HepG2 (cell line): ENCODE results near the gene IQCM. TPM values are rescaled to one million over a fixed set of nuclear protein-coding genes. Genes with fewer than 3 reads are reported as not detected.
A peak's percentile ranks its signal among the peaks of the same experiment; 100 is the strongest.

Experiments used
- ATAC-seq: fragments of 200-7000 bp; cut with Tn5 transposase; 3 replicates; pipeline ENCODE4 v1.9.1; 2020; ENCODE audit warnings: mild to moderate bottlenecking, moderate library complexity
- BruUV-seq: library from RNA; stranded (reverse); fragments of 400-500 nt; replicated peaks from 2 replicates; lab custom pipeline; 2021; lab: Mats Ljungman, UMichigan
- CTCF ChIA-PET: fragments of 300-600 bp; formaldehyde crosslinking; extraction: SDS; loops from one replicate; lab custom pipeline; 2021; ENCODE audit warnings: low total read pairs, inconsistent platforms, low intra/inter-chr PET ratio; lab: Yijun Ruan, JAX
- POLR2A ChIA-PET: fragments of 350-600 bp; sonication (Branson Sonifier 250); formaldehyde crosslinking; loops from one replicate; lab custom pipeline; 2020; ENCODE audit warnings: antibody characterized with exemption, inconsistent platforms; lab: Yijun Ruan, JAX
- DNase-seq: peaks from one replicate; pipeline ENCODE4 v3.0.0-alpha.2; 2015; ENCODE audit warnings: low spot score
- FAIRE-seq: peaks from 3 replicates; lab custom pipeline; 2011; peaks lifted over from hg19 to GRCh38; lab: Jason Lieb, UNC
- H2AFZ ChIP-seq: one replicate; pipeline ENCODE4 v1.6.1; 2011; ENCODE audit warnings: low read length, inconsistent platforms
- H3K27ac ChIP-seq: fragments of 300-600 bp; 3 replicates; pipeline ENCODE4 v1.8.0; 2011; ENCODE audit warnings: mixed run types, mild to moderate bottlenecking, mixed read lengths, low read length, inconsistent platforms; ENCODE audit not compliant: insufficient read depth; ENCODE audit errors: extremely low read length
- H3K27me3 ChIP-seq, 2 experiments: fragments of 200-600 bp in 1 of 2; 2 replicates in 1 of 2; 3 replicates in 1 of 2; pipeline versions ENCODE4 v1.6.0 to v1.8.0; 2011; ENCODE audit warnings: low read length in 2 of 2, mild to moderate bottlenecking in 2 of 2, moderate library complexity in 2 of 2, inconsistent platforms in 1 of 2; ENCODE audit not compliant: insufficient read depth in 2 of 2, control insufficient read depth in 1 of 2
- H3K36me3 ChIP-seq, 2 experiments: fragments of 200-600 bp in 1 of 2; replicated peaks in 1 of 2; 2 replicates in 1 of 2; 3 replicates in 1 of 2; pipeline versions ENCODE4 v1.5.1 to v1.8.0; 2011; ENCODE audit warnings: low read length in 2 of 2, inconsistent platforms in 1 of 2; ENCODE audit not compliant: insufficient read depth in 2 of 2, control insufficient read depth in 1 of 2
- H3K4me1 ChIP-seq: 2 replicates; pipeline ENCODE4 v1.5.1; 2012; ENCODE audit warnings: low read length, inconsistent platforms; ENCODE audit not compliant: insufficient read depth
- H3K4me2 ChIP-seq: 2 replicates; pipeline ENCODE4 v1.6.0; 2011; ENCODE audit warnings: low read depth, low read length, inconsistent platforms
- H3K4me3 ChIP-seq, 3 experiments: fragments of 200-600 bp in 1 of 3; sonication (generic), shearing (Covaris generic) in 1 of 3; replicated peaks in 1 of 3; 2 replicates each; pipeline ENCODE4 v1.5.1; 2011 to 2016; ENCODE audit warnings: low read length in 3 of 3, inconsistent platforms in 2 of 3, low read depth in 2 of 3, mild to moderate bottlenecking in 2 of 3, control low read depth in 1 of 3, mixed read lengths in 1 of 3; ENCODE audit not compliant: insufficient read depth in 1 of 3
- H3K79me2 ChIP-seq: one replicate; pipeline ENCODE4 v1.6.1; 2011; ENCODE audit warnings: low read length, inconsistent platforms; ENCODE audit not compliant: insufficient read depth
- H3K9ac ChIP-seq: 2 replicates; pipeline ENCODE4 v1.6.0; 2011; ENCODE audit warnings: mild to moderate bottlenecking, low read depth, low read length, inconsistent platforms; ENCODE audit not compliant: insufficient read depth
- H3K9me3 ChIP-seq: 2 replicates; pipeline ENCODE4 v1.5.1; 2012; ENCODE audit warnings: mild to moderate bottlenecking, low read length
- H4K20me1 ChIP-seq: 2 replicates; pipeline ENCODE4 v1.6.0; 2011; ENCODE audit warnings: inconsistent platforms, mild to moderate bottlenecking, low read length, moderate library complexity; ENCODE audit not compliant: insufficient read depth
- AGO1 ChIP-seq: fragments of 200-400 bp; formaldehyde crosslinking; IDR thresholded peaks from 2 replicates; pipeline ENCODE4 v1.6.1; 2017; ENCODE audit warnings: mild to moderate bottlenecking, low read depth, low read length, moderate library complexity; ENCODE audit not compliant: poor library complexity, severe bottlenecking
- KDM4B ChIP-seq: sonication (generic); formaldehyde crosslinking; IDR thresholded peaks from 2 replicates; pipeline ENCODE4 v1.4.0; 2020; ENCODE audit warnings: missing genetic modification reagents
- MAFF ChIP-seq: IDR thresholded peaks from 2 replicates; pipeline ENCODE4 v1.6.1; 2011; ENCODE audit warnings: low read depth, low read length, improper control_type of control experiment
- MAFK ChIP-seq, 2 experiments: IDR thresholded peaks in 1 of 2; conservative IDR thresholded peaks in 1 of 2; 2 replicates each; pipeline ENCODE4 v1.6.1; 2011; ENCODE audit warnings: improper control_type of control experiment in 2 of 2, low read length in 2 of 2
- MZF1 ChIP-seq: sonication (generic); formaldehyde crosslinking; IDR thresholded peaks from 2 replicates; pipeline ENCODE4 v1.8.1; 2023; ENCODE audit warnings: mild to moderate bottlenecking, missing genetic modification reagents, borderline replicate concordance
- RFXAP ChIP-seq: sonication (generic); formaldehyde crosslinking; IDR thresholded peaks from 2 replicates; pipeline ENCODE4 v1.4.0; 2020; ENCODE audit warnings: missing genetic modification reagents, borderline replicate concordance
- SMARCC2 ChIP-seq: fragments of 450-650 bp; IDR thresholded peaks from 2 replicates; pipeline ENCODE4 v1.6.1; 2017; ENCODE audit warnings: antibody characterized with exemption, mild to moderate bottlenecking
- ZHX2 ChIP-seq, 2 experiments: sonication (generic) in 1 of 2; formaldehyde crosslinking in 1 of 2; IDR thresholded peaks; 2 replicates each; pipeline versions ENCODE4 v1.6.1 to v1.9.0; 2014 to 2022; ENCODE audit warnings: antibody characterized with exemption in 1 of 2, borderline replicate concordance in 1 of 2, inconsistent platforms in 1 of 2, low read depth in 1 of 2, missing genetic modification reagents in 1 of 2
- ZNF652 ChIP-seq: IDR thresholded peaks from 2 replicates; pipeline ENCODE4 v1.6.1; 2016; ENCODE audit warnings: low read depth, borderline replicate concordance
- WGBS: methylation state at CpG from one replicate; pipeline ENCODE4 v1.1.6; 2017; ENCODE audit warnings: low lambda C conversion rate; 5-methylcytosine and 5-hydroxymethylcytosine counted together
- in situ Hi-C: cut with HindIII; loops from 2 replicates; pipeline ENCODE4 v1.10.0; 2017; ENCODE audit warnings: low pct_unique_long_range_greater_than_20kb; ENCODE audit not compliant: extremely low pct_ligation_motif_present
- intact Hi-C: fragments of 100-400 bp; cut with micrococcal nuclease; formaldehyde crosslinking; loops from one replicate; pipeline ENCODE4 v1.10.0; 2022; ENCODE audit not compliant: unreplicated experiment
- polyA plus RNA-seq, 8 experiments: library from polyadenylated mRNA; depleted of rRNA in 3 of 8; stranded (reverse) in 7 of 8; unstranded in 1 of 8; fragments of >200 nt; fragmentation: Illumina TruSeq in 4 of 8; extraction: Trizol in 4 of 8; gene quantifications; 2 replicates each; pipeline versions ENCODE4 v1.2.1 to v1.2.3, GENCODE V29; 2011 to 2016; ENCODE audit warnings: low read depth in 4 of 8, missing spikeins in 1 of 8, mixed read lengths in 1 of 8; ENCODE audit not compliant: insufficient read depth in 1 of 8
- total RNA-seq, 5 experiments: library from RNA; depleted of rRNA; stranded (reverse); fragments of >200 nt; fragmentation: Illumina TruSeq; extraction: Trizol; gene quantifications; 2 replicates each; pipeline ENCODE4 v1.2.3, GENCODE V29; 2016; ENCODE audit warnings: low read depth in 1 of 5
- TF ChIP-seq, protein P1 (sequence below): sonication (generic); formaldehyde crosslinking; IDR thresholded peaks from 2 replicates; pipeline ENCODE4 v1.5.0; 2020; ENCODE audit warnings: missing genetic modification reagents
- TF ChIP-seq, protein P2 (sequence below): sonication (generic); formaldehyde crosslinking; IDR thresholded peaks from 2 replicates; pipeline ENCODE4 v1.4.0; 2020; ENCODE audit warnings: mild to moderate bottlenecking, missing genetic modification reagents, borderline replicate concordance

Gene IQCM
- total and polyA plus RNA-seq, 2 of the 13 experiments (the other 11 are each of a cell fraction or from before 2014, with no cell fraction given), result not detected

- TF ChIP-seq, protein P1, sequence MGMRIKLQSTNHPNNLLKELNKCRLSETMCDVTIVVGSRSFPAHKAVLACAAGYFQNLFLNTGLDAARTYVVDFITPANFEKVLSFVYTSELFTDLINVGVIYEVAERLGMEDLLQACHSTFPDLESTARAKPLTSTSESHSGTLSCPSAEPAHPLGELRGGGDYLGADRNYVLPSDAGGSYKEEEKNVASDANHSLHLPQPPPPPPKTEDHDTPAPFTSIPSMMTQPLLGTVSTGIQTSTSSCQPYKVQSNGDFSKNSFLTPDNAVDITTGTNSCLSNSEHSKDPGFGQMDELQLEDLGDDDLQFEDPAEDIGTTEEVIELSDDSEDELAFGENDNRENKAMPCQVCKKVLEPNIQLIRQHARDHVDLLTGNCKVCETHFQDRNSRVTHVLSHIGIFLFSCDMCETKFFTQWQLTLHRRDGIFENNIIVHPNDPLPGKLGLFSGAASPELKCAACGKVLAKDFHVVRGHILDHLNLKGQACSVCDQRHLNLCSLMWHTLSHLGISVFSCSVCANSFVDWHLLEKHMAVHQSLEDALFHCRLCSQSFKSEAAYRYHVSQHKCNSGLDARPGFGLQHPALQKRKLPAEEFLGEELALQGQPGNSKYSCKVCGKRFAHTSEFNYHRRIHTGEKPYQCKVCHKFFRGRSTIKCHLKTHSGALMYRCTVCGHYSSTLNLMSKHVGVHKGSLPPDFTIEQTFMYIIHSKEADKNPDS, result no peak
Observed at GRCh38 chr4:149555146-149555545, 260.5 kb downstream of the IQCM start (continued).

DNA sequence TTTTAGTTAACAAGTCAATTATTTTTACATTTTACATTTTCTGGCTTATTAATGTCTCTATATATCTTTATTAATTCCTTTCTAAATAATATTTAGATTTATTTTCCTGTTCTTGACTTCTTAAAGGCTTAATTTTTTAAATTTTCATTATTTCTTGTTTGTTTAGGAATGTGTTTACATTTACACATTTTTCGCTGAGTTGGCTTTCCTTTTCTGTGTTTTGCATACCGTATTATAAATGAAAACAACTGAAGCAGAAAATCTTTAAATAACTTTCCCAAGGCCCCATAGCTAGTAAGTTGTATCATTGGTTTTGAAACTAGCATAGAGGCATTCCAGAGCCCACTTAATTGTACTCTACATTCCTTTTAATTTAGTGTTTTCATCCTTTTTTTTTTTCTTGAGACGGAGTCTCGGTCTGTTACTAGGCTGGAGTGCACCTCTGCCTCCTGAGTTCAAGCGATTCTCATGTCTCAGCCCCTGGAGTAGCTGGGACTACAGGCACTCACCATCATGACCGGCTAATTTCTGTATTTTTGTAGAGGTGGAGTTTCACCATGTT lies 261.6 kb downstream of the IQCM start:
- no peak overlapping the region for H3K9ac ChIP-seq
- ChIA-PET POLR2A (no interaction called here), CTCF (no interaction called here)
- no peak for FAIRE-seq
- H3K9me3 ChIP-seq, result peaks cover 31% of the 10 kb centered on the region
- no peak for ATAC-seq
- in situ Hi-C loops (no loop called here), intact Hi-C loops (loop anchor here (5.0 kb wide), 1 partner anchor 182 kb away; no protein-coding TSS in a partner anchor)
- H3K4me3 ChIP-seq, result no peak overlapping the region
- no peak overlapping the region for H3K4me2 ChIP-seq
- no peak for DNase-seq
- no peaks in the 10 kb centered on the region for H4K20me1 ChIP-seq
- H3K36me3 ChIP-seq, result no peaks in the 10 kb centered on the region
- no peaks in the 10 kb centered on the region for H3K4me1 ChIP-seq
- no peaks in the 10 kb centered on the region; a peak in 1 of 5 replicates for H3K27me3 ChIP-seq
- TF ChIP-seq AGO1 (no peak), ZNF652 (CRISPR knock-in tag) (no peak), MAFF (peak; percentile 74), RFXAP (CRISPR knock-in tag) (no peak), SMARCC2 (no peak), MAFK (conservative IDR thresholded peaks at IDR 0.05 in 1 of 2, IDR thresholded peaks at IDR 0.05 in 1 of 2; ENCODE audit: low read length in 2 of 2) (peak; percentile 55 to 81; a peak in 3 of 4 replicates), ZHX2 (IDR thresholded peaks at IDR 0.05; ENCODE audit: low read depth) (no peak), ZHX2 (CRISPR knock-in tag; IDR thresholded peaks at IDR 0.05; ENCODE audit: borderline replicate concordance) (no peak), KDM4B (CRISPR knock-in tag) (no peak), MZF1 (CRISPR knock-in tag) (no peak)
- TF ChIP-seq, protein P2, sequence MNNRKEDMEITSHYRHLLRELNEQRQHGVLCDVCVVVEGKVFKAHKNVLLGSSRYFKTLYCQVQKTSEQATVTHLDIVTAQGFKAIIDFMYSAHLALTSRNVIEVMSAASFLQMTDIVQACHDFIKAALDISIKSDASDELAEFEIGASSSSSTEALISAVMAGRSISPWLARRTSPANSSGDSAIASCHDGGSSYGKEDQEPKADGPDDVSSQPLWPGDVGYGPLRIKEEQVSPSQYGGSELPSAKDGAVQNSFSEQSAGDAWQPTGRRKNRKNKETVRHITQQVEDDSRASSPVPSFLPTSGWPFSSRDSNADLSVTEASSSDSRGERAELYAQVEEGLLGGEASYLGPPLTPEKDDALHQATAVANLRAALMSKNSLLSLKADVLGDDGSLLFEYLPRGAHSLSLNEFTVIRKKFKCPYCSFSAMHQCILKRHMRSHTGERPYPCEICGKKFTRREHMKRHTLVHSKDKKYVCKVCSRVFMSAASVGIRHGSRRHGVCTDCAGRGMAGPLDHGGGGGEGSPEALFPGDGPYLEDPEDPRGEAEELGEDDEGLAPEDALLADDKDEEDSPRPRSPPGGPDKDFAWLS (CRISPR knock-in tag), result no peak
- BruUV-seq, result no TSS peak
- 37% methylated on average over 6 of the region's 6 CpGs for WGBS
- H3K79me2 ChIP-seq, result no peaks in the 10 kb centered on the region
- no peak overlapping the region for H3K27ac ChIP-seq
- H2AFZ ChIP-seq, result no peak overlapping the region
